GM12878 (cell line): ENCODE measurements around the gene SELPLG. TPM values are rescaled to one million over a fixed set of nuclear protein-coding genes. Genes with fewer than 3 reads are reported as not detected.
A peak's percentile ranks its signal among the peaks of the same experiment; 100 is the strongest.

ENCODE experiments used
- ATAC-seq: fragments of 200-7000 bp; cut with Tn5 transposase; 3 replicates; pipeline ENCODE4 v1.9.1; 2020; ENCODE audit warnings: mild to moderate bottlenecking, moderate library complexity
- BruUV-seq: library from RNA; stranded (reverse); fragments of 400-500 nt; replicated peaks from 2 replicates; lab custom pipeline; 2021; lab: Mats Ljungman, UMichigan
- CTCF ChIA-PET: fragments of 300-600 bp; sonication (Branson Sonifier 250); formaldehyde crosslinking; extraction: SDS; loops from one replicate; lab custom pipeline; 2021; ENCODE audit warnings: inconsistent platforms; lab: Yijun Ruan, JAX
- POLR2A ChIA-PET: fragments of 350-600 bp; formaldehyde crosslinking; extraction: SDS; loops from one replicate; lab custom pipeline; 2021; ENCODE audit warnings: inconsistent platforms; lab: Charles Lee
- RAD21 ChIA-PET: fragments of 300-600 bp; sonication (Branson Sonifier 250); formaldehyde crosslinking; loops from one replicate; lab custom pipeline; 2023; ENCODE audit warnings: antibody characterized with exemption; ENCODE audit not compliant: unreplicated experiment; lab: Charles Lee
- SMC1A ChIA-PET: fragments of 300-600 bp; sonication (Branson Sonifier 250); formaldehyde crosslinking; loops from one replicate; lab custom pipeline; 2023; ENCODE audit not compliant: unreplicated experiment, uncharacterized antibody; lab: Charles Lee
- DNase-seq: peaks from one replicate; pipeline ENCODE4 v3.0.0-alpha.2; 2011; ENCODE audit warnings: low read depth, low spot score
- FAIRE-seq: peaks from 3 replicates; lab custom pipeline; 2011; peaks lifted over from hg19 to GRCh38; lab: Jason Lieb, UNC
- H2AFZ ChIP-seq: 2 replicates; pipeline ENCODE4 v1.6.0; 2011; ENCODE audit warnings: low read depth, low read length, control low read depth; ENCODE audit not compliant: control insufficient read depth
- H3K27ac ChIP-seq: 2 replicates; pipeline ENCODE4 v1.5.1; 2011; ENCODE audit warnings: control low read depth; ENCODE audit not compliant: control insufficient read depth, insufficient read depth
- H3K27me3 ChIP-seq, 2 experiments: replicated peaks in 1 of 2; 2 replicates each; pipeline versions ENCODE4 v1.6.0 to v1.6.1; 2011; ENCODE audit warnings: low read length in 1 of 2; ENCODE audit not compliant: control insufficient read depth in 2 of 2, insufficient read depth in 2 of 2
- H3K36me3 ChIP-seq, 2 experiments: 2 replicates each; pipeline ENCODE4 v1.5.1; 2011; ENCODE audit warnings: low read length in 1 of 2; ENCODE audit not compliant: control insufficient read depth in 2 of 2, insufficient read depth in 2 of 2
- H3K4me1 ChIP-seq: 2 replicates; pipeline ENCODE4 v1.6.1; 2011; ENCODE audit warnings: mild to moderate bottlenecking, low read length, moderate library complexity, mixed read lengths; ENCODE audit not compliant: control insufficient read depth, insufficient read depth
- H3K4me2 ChIP-seq: 2 replicates; pipeline ENCODE4 v1.6.0; 2011; ENCODE audit warnings: control low read depth; ENCODE audit not compliant: control insufficient read depth, insufficient read depth
- H3K4me3 ChIP-seq: fragments of 200-600 bp; sonication (generic); 2 replicates; pipeline ENCODE4 v1.5.1; 2016
- H3K79me2 ChIP-seq: 2 replicates; pipeline ENCODE4 v1.6.0; 2011; ENCODE audit warnings: low read length; ENCODE audit not compliant: control insufficient read depth, insufficient read depth
- H3K9ac ChIP-seq: 2 replicates; pipeline ENCODE4 v1.8.0; 2011; ENCODE audit warnings: low read length, control low read depth, mixed read lengths; ENCODE audit not compliant: control insufficient read depth, insufficient read depth
- H3K9me3 ChIP-seq: replicated peaks from 3 replicates; pipeline ENCODE4 v1.5.1; 2011; ENCODE audit warnings: mild to moderate bottlenecking, low read length; ENCODE audit not compliant: control insufficient read depth, insufficient read depth
- H4K20me1 ChIP-seq: 2 replicates; pipeline ENCODE4 v1.6.0; 2011; ENCODE audit not compliant: control insufficient read depth, insufficient read depth
- BCLAF1 ChIP-seq: fragments of 450-650 bp; IDR thresholded peaks from 2 replicates; pipeline ENCODE4 v1.6.1; 2017; ENCODE audit warnings: antibody characterized with exemption, mild to moderate bottlenecking, moderate library complexity
- CEBPB ChIP-seq, 2 experiments: fragments of 150-350 bp in 1 of 2; IDR thresholded peaks; 2 replicates each; pipeline ENCODE4 v1.6.1; 2012 to 2014; ENCODE audit warnings: low read depth in 2 of 2, low read length in 2 of 2, borderline replicate concordance in 1 of 2, inconsistent platforms in 1 of 2
- FOXK2 ChIP-seq: fragments of 450-650 bp; IDR thresholded peaks from 2 replicates; pipeline ENCODE4 v1.6.1; 2017; ENCODE audit warnings: mild to moderate bottlenecking, moderate library complexity
- HDAC6 ChIP-seq: fragments of 200-600 bp; sonication (generic); IDR thresholded peaks from one replicate; pipeline ENCODE4 v1.8.0; 2017; ENCODE audit warnings: antibody characterized with exemption; ENCODE audit not compliant: unreplicated experiment
- HDGF ChIP-seq: fragments of 450-650 bp; IDR thresholded peaks from 2 replicates; pipeline ENCODE4 v1.6.1; 2016; ENCODE audit warnings: antibody characterized with exemption
- IRF3 ChIP-seq: fragments of 450-650 bp; IDR thresholded peaks from 2 replicates; pipeline ENCODE4 v1.6.1; 2014; ENCODE audit warnings: mild to moderate bottlenecking
- KAT2A ChIP-seq: conservative IDR thresholded peaks from 2 replicates; pipeline ENCODE4 v1.6.1; 2011; ENCODE audit warnings: low read depth, low read length; ENCODE audit not compliant: control insufficient read depth
- NFXL1 ChIP-seq: fragments of 450-650 bp; IDR thresholded peaks from 2 replicates; pipeline ENCODE4 v1.6.1; 2017; ENCODE audit warnings: antibody characterized with exemption, mild to moderate bottlenecking, borderline replicate concordance
- POLR2AphosphoS2 ChIP-seq: IDR thresholded peaks from 2 replicates; pipeline ENCODE4 v1.6.1; 2011; ENCODE audit warnings: low read depth, mild to moderate bottlenecking, low read length, improper control_type of control experiment, moderate library complexity
- POLR2AphosphoS5 ChIP-seq: IDR thresholded peaks from 2 replicates; pipeline ENCODE4 v1.6.1; 2011; ENCODE audit warnings: mild to moderate bottlenecking, low read length, inconsistent platforms
- POU2F2 ChIP-seq: IDR thresholded peaks from 3 replicates; pipeline ENCODE4 v1.6.1; 2011; ENCODE audit warnings: low read depth, mild to moderate bottlenecking, low read length, borderline replicate concordance
- RAD51 ChIP-seq: fragments of 450-650 bp; IDR thresholded peaks from 2 replicates; pipeline ENCODE4 v1.6.1; 2016; ENCODE audit warnings: moderate library complexity, mild to moderate bottlenecking, inconsistent platforms
- SMAD1 ChIP-seq: fragments of 450-650 bp; IDR thresholded peaks from 2 replicates; pipeline ENCODE4 v1.6.1; 2018; ENCODE audit warnings: mild to moderate bottlenecking, low read depth; ENCODE audit not compliant: partially characterized antibody
- SMARCA5 ChIP-seq: fragments of 450-650 bp; IDR thresholded peaks from 2 replicates; pipeline ENCODE4 v1.6.1; 2017; ENCODE audit warnings: mild to moderate bottlenecking
- STAT1 ChIP-seq: fragments of 450-650 bp; conservative IDR thresholded peaks from 2 replicates; pipeline ENCODE4 v1.6.1; 2014; ENCODE audit warnings: antibody characterized with exemption, mild to moderate bottlenecking
- ZNF207 ChIP-seq: fragments of 450-650 bp; IDR thresholded peaks from 2 replicates; pipeline ENCODE4 v1.6.1; 2014; ENCODE audit warnings: antibody characterized with exemption, mild to moderate bottlenecking, borderline replicate concordance
- WGBS: methylation state at CpG from one replicate; pipeline ENCODE4 v1.1.6; 2016; ENCODE audit warnings: low lambda C conversion rate; ENCODE audit not compliant: insufficient replicate concordance, insufficient coverage; ENCODE audit errors: missing lambda C conversion rate; 5-methylcytosine and 5-hydroxymethylcytosine counted together
- in situ Hi-C: fragments of 300-500 bp; cut with MboI; formaldehyde crosslinking; loops from 9 replicates; pipeline ENCODE4 v1.14.3; 2018; ENCODE audit warnings: mixed read lengths
- intact Hi-C: fragments of 100-400 bp; cut with micrococcal nuclease; formaldehyde crosslinking; loops from one replicate; pipeline ENCODE4 v1.14.2; 2022; ENCODE audit not compliant: unreplicated experiment
- polyA plus RNA-seq, 11 experiments: library from polyadenylated mRNA; depleted of rRNA in 4 of 11; unstranded in 6 of 11; stranded (reverse) in 5 of 11; fragments of >200 nt; fragmentation: Nextera tagmentation in 4 of 11; fragmentation: Illumina TruSeq in 1 of 11; extraction: Ambion mirVana in 4 of 11; extraction: Trizol in 1 of 11; gene quantifications; 1 replicate in 1 of 11; 2 replicates in 10 of 11; pipeline versions ENCODE4 v1.2.1 to v1.2.3, GENCODE V29; 2011 to 2016; ENCODE audit warnings: inconsistent platforms in 2 of 11, missing spikeins in 2 of 11, low read depth in 1 of 11
- total RNA-seq, 4 experiments: library from RNA; depleted of rRNA in 3 of 4; stranded (reverse); fragments of >200 nt in 3 of 4; fragmentation: Illumina TruSeq in 1 of 4; extraction: Trizol in 1 of 4; gene quantifications; 2 replicates each; pipeline versions ENCODE4 v1.2.1 to v1.2.3, GENCODE V29; 2013 to 2021

SELPLG gene
- total and polyA plus RNA-seq, 10 of the 15 experiments (the other 5 are each of a cell fraction or from before 2014, with no cell fraction given): 3.2 to 32.3 (median 23.9) TPM

GRCh38 chr12:108615918-108616317 is 17.8 kb downstream of the SELPLG start (continued):
- TF ChIP-seq HDAC6 (no peak), POU2F2 (peak; percentile 82; the same call in 1 of the 3 replicates), SMARCA5 (peak; percentile 84; the same call in 1 of the 2 replicates), POLR2AphosphoS2 (no peak), STAT1 (no peak), ZNF207 (no peak), FOXK2 (no peak), NFXL1 (no peak)

- ChIA-PET CTCF (interaction anchor here (0.7 to 17.2 kb wide), 3 partner anchors 14 to 47 kb away, joined by 3 to 866 read pairs (median 156); partner anchors contain the start of genes ISCU, SART3 and SELPLG), RAD21 (interaction anchor here (0.9 to 15.9 kb wide), 3 partner anchors 20 to 50 kb away, joined by 3 to 633 read pairs (median 224); partner anchors contain the start of genes ISCU, SART3 and SELPLG), POLR2A (interaction anchor here (1.3 to 8.2 kb wide), 4 partner anchors 20 to 47 kb away, joined by 4 to 211 read pairs (median 58); partner anchors contain the start of genes ISCU and SELPLG), SMC1A (interaction anchor here (11.4 kb wide), 1 partner anchor 49 kb away, joined by 718 read pairs; the partner anchor contains the start of genes ISCU and SART3)
- Histone ChIP-seq H3K4me3 (no peak overlapping the region), H3K27me3 (no peaks in the 10 kb centered on the region), H3K9ac (no peak overlapping the region), H2AFZ (no peak overlapping the region), H3K9me3 (peaks cover 13% of the 10 kb centered on the region; the same call in 2 of the 3 replicates), H3K4me2 (no peak overlapping the region), H3K27ac (peak overlapping the region; percentile 65; the same call in 1 of the 2 replicates), H3K36me3 (no peaks in the 10 kb centered on the region), H3K79me2 (no peaks in the 10 kb centered on the region), H3K4me1 (peaks cover 61% of the 10 kb centered on the region), H4K20me1 (no peaks in the 10 kb centered on the region)
- no TSS peak for BruUV-seq
- no peak for ATAC-seq
- 99% methylated on average over 6 of the region's 6 CpGs for WGBS
- intact Hi-C loops (loop anchor here (5.0 kb wide), 1 partner anchor 97 kb away; the partner anchor contains the start of gene FICD), in situ Hi-C loops (loop anchor here (5.0 kb wide), 2 partner anchors 47 to 282 kb away; no protein-coding TSS in a partner anchor)
- DNase-seq: no peak
- no peak for FAIRE-seq
- TF ChIP-seq POLR2AphosphoS5 (no peak), IRF3 (no peak), KAT2A (no peak), SMAD1 (no peak), BCLAF1 (no peak), RAD51 (no peak), HDGF (no peak), CEBPB (IDR thresholded peaks at IDR 0.05; ENCODE audit: borderline replicate concordance in 1 of 2, low read depth in 2 of 2, low read length in 2 of 2) (no peak)
Observed at GRCh38 chr12:108614639-108615038, 19.1 kb downstream of the SELPLG start.
